GM10847 (cell line): ENCODE results near the gene NPM1.

ENCODE experiments used
- POLR2A ChIP-seq: IDR thresholded peaks from 2 replicates; pipeline ENCODE4 v1.6.1; 2011; ENCODE audit not compliant: insufficient read length; ENCODE audit errors: extremely low read depth

NPM1 gene

GRCh38 chr5:171421331-171422262 lies 33.9 kb downstream of the NPM1 start:
- no peak for TF ChIP-seq POLR2A

DNA sequence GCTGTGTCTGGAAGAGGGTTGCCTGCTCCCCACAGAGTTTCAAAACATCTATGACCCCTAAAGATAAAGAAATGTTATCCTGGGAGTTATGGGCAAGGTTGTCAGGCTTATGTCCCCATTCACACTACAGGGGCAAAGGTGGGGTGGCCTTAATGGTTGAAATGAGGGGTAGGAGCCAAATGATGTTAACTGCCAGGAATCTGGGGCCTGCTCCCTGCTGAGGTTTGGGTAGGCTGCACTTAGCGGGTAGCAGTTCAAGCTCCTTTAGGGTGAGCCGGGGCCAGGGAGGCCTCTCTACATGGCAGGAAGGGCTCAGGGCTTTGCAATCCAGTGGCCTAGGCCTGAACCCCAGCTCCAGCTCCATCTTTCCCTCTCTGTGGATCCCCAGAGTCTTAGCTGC lies 34.8 kb downstream of the NPM1 start:
- TF ChIP-seq POLR2A: no peak

DNA sequence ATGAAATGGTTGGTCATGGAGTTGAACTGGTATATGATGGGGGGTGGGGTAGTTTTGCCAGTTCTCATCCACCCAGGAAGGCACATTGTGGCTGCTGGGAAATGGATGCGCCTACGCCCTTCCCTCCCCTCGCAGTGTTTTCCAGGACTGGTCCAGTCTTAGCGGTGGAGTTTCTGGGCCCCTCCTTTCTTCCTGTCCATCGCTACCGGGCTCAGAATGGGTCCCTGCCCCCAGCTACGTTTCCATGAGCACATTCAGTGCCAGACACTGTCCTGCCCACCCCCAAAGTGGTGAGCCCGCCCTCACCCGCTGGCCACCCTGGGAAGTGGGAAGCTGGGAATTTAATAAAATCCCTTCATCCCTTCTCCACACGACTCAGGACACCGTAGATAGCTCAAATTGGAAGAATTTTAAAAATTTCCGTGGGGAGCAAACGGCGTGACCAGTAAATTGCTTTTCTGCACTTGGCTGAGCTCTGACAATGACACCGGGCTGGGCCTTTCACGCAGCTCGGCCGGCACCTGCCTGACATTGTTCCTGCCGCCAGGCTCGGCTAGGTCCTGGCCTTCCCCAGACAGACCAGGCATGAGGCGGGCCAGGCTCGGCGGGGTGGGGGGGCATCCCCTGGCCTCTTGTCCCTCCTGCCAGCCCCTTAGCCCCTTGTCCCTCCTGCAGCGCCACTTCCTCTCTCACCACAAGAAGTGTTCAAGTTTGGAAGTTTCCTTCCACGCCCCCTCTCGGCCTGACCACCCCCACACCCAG lies 35.4 kb downstream of the NPM1 start:
- no peak for TF ChIP-seq POLR2A

DNA sequence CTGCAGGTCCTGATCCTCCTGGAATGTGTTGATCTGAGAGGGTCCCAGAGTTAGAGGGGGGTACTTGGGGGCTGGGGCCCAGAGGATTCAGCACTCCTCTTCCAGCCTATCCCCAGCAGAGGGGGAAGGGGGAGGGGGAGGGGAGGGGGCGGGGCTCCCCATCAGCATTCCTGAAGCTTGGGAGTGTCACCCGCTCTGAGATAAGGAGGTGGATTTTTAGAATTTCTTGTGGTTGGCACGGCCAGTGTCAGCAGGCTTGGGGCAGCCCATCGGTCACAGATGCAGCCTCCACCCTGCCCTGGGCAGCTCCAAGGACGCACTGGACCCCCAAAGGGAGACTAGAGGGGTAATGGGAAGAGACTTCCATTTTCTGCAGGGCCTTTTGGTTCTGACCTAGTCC lies 37.1 kb downstream of the NPM1 start:
- TF ChIP-seq POLR2A: no peak

- TF ChIP-seq POLR2A: no peak
Measured at GRCh38 chr5:171425596-171426244, 38.1 kb downstream of the NPM1 start.

DNA sequence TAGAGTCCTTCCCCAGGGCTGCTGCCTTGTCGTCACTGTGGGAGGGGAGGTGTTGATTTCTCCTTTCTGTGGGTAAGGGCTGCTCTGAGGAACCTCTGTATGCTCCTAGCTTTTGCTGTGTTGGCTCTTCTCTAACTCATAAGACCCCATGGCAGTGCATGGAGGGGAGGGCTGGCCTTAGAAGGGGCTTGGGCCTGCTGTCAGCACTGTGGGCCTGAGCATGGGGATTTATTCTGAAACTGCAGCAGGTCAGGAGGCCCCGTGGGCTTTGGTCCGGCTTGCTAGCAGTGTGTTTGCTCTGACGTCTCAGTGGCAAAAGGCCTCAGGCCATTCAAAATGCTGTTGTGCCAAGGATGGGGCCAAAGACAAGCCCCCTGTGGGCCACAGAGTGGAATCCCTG lies 38.6 kb downstream of the NPM1 start:
- no peak for TF ChIP-seq POLR2A

GRCh38 chr5:171426680-171427079 lies 39.0 kb downstream of the NPM1 start:
- no peak for TF ChIP-seq POLR2A

- TF ChIP-seq POLR2A: no peak
Measured at GRCh38 chr5:171427318-171428167, 39.9 kb downstream of the NPM1 start.

DNA sequence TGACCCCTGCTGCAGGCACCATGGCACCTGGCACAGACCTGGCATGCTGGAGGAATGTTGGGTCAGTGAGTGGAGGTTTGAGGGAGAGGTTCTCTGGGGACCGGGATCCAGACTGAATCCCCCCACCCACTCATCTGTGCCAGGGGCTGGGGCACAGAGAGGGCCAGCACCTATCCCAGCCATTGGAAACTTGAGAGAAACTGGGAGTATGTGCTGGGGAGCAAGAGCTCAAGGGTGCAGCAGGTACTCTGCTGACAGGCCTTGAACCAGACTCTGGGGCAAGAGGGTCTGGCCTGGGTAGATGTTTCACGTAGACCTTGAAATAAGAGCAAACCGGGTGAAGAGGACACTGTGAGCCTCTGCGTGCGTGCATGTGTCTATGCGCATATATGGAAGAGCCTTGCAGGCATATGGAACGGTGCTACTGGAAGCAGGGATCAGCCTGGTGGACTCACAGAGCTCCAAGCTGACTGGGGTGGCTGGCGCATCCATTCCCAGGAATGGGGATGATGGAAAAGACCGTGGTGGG lies 40.6 kb downstream of the NPM1 start:
- no peak for TF ChIP-seq POLR2A

GRCh38 chr5:171428809-171429542 lies 41.3 kb downstream of the NPM1 start:
- TF ChIP-seq POLR2A: no peak

DNA sequence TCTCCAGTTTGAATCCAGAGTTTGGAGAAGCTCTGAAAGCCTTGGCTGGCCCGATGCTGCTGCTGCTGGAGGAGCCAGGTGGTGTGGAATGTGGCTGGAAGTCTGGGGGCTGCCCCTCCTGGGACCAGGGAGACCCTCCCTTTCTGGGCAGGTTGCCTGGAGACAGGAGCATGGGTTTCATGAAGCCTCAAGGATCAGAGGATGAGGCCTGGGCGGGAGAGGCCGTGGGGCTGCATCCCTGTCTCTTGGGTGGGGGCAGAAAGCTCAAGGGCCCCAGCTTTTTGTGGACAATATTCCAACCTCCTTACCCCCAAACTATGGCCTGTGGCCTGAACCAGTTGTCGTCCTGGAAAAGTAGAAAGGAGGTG lies 41.9 kb downstream of the NPM1 start:
- no peak for TF ChIP-seq POLR2A

GRCh38 chr5:171431251-171431777 lies 43.7 kb downstream of the NPM1 start:
- TF ChIP-seq POLR2A: no peak

DNA sequence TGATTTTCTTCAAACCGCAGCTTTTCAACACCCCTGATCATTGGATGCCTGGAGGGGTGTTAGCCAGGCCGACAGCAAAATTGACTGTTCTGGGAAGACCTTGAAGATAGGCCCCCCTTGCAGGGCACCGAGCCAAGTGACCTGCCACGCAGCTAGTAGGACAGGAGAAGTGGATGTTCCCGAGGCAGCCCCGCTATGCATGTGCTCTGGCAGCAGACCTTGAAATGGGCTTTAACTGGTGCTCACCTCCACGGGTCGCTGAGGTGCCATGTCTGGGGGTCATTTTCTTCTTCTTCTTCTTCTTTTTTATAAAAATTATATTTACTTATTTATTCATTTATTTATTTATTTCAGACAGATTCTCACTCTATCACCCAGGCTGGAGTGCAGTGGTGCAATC lies 44.4 kb downstream of the NPM1 start:
- TF ChIP-seq POLR2A: no peak
